ENCODE results near the gene DPPA4.
"Not testable (repeated sequence)": the region's sequence is repeated elsewhere in the genome, so short reads cannot be mapped to it uniquely, and the experiment has no call there.

The DPPA4 gene

DNA sequence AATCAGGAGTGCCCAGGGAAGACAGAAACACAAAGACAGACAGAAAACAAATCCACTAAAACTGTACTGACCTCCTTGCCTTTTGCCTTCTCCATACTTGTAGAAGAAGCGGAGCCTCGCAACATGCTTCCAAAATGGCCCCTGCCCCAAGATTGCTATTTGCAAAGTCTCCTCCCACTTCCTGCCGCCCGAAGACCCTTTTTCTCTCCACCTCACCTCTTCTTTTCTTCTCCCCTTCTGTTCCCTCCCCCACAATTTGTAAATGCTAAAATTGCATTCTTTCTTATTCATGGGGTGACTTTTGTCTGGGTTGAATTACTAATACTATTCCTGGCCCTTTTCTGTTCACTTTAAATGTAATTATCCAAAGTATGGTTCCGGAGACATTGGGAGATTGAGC lies at the start of gene DPPA4:
Gene DPPA4 (minus strand): TSS at position 154 of the 400 bp plus-strand sequence. CDS start 29 bp downstream, at position 125.
- DNase-seq (ENCODE audit: insufficient read length, low spot score) = no peak
- no peak for FAIRE-seq
- no peak for TF ChIP-seq POLR2A (IDR thresholded peaks at IDR 0.05; ENCODE audit: low read depth, low read length)

DNA sequence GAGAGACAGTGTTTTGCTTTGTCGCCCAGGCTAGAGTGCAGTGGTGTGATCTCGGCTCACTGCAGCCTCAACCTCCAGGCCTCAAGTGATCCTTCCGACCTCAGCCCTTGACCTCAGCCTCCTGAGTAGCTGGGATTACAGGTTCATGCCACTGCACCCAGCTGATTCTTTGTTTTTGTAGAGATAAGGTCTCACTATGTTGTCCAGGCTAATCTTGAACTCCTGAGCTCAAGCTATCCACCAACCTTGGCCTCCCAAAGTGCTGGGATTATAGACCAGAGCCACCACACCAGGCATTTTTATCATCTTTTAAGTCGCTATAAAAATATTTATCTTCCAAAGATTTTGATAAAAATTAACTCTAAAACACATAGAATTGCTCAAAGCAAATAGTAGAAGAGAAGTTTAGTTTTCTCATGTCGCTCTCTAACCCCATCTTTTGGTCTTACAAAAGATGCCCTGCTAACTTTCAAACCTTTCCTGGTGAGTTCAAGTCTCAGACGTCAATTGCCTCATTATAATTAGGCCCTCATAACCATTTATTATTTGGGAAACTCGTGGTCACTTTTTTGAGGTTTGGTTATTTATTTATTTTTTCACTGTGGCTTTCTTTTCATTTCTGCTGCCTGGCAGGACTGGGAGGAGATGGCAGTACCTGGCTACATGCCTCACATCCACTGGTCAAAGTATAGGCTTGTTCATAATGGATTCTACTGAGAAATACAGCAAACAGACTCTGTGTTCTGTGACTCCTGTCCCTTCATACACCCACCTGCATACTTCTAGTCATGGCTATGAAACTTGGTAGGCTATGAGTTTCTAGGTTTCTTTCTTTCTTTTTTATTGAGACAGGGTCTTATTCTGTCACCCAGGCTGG lies 48.3 kb upstream of the DPPA4 start:
- FAIRE-seq = no peak
- DNase-seq (ENCODE audit: insufficient read length, low spot score) = no peak
- no peak for TF ChIP-seq POLR2A (IDR thresholded peaks at IDR 0.05; ENCODE audit: low read depth, low read length)

- no peak for TF ChIP-seq POLR2A (IDR thresholded peaks at IDR 0.05; ENCODE audit: low read depth, low read length)
- DNase-seq (ENCODE audit: insufficient read length, low spot score) (no peak), FAIRE-seq (no peak)
Measured at GRCh38 chr3:109384164-109384563, 46.8 kb upstream of the DPPA4 start.

- DNase-seq (ENCODE audit: insufficient read length, low spot score) (no peak), FAIRE-seq (no peak)
- TF ChIP-seq POLR2A (IDR thresholded peaks at IDR 0.05; ENCODE audit: low read depth, low read length) = no peak
Measured at GRCh38 chr3:109382588-109382987, 45.2 kb upstream of the DPPA4 start.

GRCh38 chr3:109375975-109376374 lies 38.6 kb upstream of the DPPA4 start:
- FAIRE-seq (no peak), DNase-seq (ENCODE audit: insufficient read length, low spot score) (no peak)
- no peak for TF ChIP-seq POLR2A (IDR thresholded peaks at IDR 0.05; ENCODE audit: low read depth, low read length)

DNA sequence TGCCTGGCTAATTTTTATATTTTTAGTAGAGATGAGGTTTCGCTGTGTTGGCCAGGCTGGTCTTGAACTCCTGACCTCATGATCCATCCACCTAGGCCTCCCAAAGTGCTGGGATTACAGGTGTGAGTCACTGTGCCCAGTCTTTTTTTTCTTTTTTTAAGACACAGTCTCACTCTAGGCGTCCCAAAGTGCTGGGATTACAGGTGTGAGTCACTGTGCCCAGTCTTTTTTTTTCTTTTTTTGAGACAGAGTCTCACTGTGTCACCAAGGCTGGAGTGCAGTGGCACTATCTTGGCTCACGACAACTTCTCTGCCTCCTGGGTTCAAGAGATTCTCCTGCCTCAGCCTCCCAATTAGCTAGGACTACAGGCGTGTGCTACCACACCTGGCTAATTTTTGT lies 37.1 kb upstream of the DPPA4 start:
- not testable (repeated sequence) for FAIRE-seq; DNase-seq (ENCODE audit: insufficient read length, low spot score)

GRCh38 chr3:109373933-109374332 lies 36.6 kb upstream of the DPPA4 start:
- DNase-seq (ENCODE audit: insufficient read length, low spot score) = no peak
- TF ChIP-seq POLR2A (IDR thresholded peaks at IDR 0.05; ENCODE audit: low read depth, low read length) = no peak
- no peak for FAIRE-seq

DNA sequence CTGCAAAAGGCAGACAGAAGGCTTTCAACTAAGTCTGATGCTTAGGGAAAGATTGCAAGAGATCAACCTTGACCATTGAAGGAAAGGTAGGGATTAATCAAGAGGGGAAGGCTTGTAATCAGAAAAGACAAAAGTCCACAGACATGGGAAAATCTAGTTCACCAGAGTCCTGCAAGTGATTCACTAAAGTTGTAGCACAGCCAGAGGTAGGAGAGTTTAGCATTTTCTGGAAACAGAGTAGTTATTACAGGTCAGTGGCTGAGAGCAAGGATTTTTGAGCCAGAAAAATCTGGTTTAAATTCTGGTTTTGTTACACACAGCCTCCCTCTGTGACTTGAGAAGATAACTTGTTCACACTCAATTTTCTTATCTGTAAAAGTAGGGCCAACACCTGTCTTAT lies 35.3 kb upstream of the DPPA4 start:
- TF ChIP-seq POLR2A (IDR thresholded peaks at IDR 0.05; ENCODE audit: low read depth, low read length) = no peak
- no peak for DNase-seq (ENCODE audit: insufficient read length, low spot score)
- FAIRE-seq = no peak

- no peak for FAIRE-seq
- no peak for DNase-seq (ENCODE audit: insufficient read length, low spot score)
- no peak for TF ChIP-seq POLR2A (IDR thresholded peaks at IDR 0.05; ENCODE audit: low read depth, low read length)
Measured at GRCh38 chr3:109369510-109369909, 32.2 kb upstream of the DPPA4 start.

DNA sequence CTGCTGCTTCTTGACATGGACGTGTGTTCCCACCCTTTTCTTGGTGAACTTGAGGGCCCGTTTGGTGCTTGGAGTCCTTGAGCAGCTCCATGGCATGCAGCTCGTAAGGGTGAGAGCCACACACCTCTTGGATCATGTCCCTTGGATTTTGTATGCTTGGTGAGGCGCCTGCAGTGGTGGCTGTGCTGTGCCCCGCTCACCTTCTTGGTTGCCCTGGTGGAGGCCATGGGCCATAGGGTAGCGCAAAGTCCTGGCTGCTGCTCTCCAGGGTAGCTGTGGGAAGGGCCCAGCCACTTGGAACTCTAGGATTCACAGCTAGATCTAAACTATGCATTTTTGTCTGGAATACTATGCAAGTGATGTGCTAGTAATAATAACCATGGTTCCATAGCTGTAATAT lies 26.7 kb upstream of the DPPA4 start:
- TF ChIP-seq POLR2A (IDR thresholded peaks at IDR 0.05; ENCODE audit: low read depth, low read length) = no peak
- DNase-seq (ENCODE audit: insufficient read length, low spot score) = no peak
- FAIRE-seq = no peak

DNA sequence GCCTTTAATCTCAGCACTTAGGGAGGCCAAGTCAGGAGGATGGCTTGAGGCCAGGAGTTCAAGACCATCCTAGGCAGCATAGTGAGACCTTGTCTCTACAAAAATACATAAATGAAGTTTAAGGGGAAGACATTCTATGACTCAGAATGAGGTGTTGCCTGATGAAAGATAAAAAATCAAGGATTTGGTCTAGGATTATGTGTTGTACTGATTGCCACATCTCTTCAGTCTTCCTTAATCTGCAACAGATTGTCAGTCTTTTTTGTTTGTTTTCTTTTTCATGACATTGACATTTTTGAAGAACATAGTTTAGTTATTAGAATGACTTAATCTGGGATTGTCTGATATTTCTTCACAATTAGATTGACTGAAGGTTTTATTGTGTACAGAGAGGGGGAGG lies 26.3 kb upstream of the DPPA4 start:
- no peak for TF ChIP-seq POLR2A (IDR thresholded peaks at IDR 0.05; ENCODE audit: low read depth, low read length)
- no peak for FAIRE-seq
- DNase-seq (ENCODE audit: insufficient read length, low spot score) = no peak

DNA sequence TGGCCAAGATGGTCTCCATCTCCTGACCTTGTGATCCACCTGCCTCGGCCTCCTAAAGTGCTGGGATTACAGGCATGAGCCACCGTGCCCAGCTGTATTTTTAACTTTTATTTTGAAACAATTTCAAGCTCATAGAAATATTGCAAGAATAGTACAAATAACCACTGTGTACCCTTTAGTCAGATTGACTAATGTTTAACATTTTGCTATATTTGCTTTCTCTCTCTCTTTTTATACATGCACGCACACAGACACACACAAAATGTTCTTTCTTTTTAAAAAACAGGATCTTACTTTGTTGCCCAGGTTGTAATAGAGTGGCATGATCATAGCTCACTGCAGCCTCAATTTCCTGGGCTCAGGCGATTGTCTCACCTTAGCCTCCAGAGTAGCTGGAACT lies 25.5 kb upstream of the DPPA4 start:
- DNase-seq (ENCODE audit: insufficient read length, low spot score) = no peak
- no peak for FAIRE-seq
- no peak for TF ChIP-seq POLR2A (IDR thresholded peaks at IDR 0.05; ENCODE audit: low read depth, low read length)

DNA sequence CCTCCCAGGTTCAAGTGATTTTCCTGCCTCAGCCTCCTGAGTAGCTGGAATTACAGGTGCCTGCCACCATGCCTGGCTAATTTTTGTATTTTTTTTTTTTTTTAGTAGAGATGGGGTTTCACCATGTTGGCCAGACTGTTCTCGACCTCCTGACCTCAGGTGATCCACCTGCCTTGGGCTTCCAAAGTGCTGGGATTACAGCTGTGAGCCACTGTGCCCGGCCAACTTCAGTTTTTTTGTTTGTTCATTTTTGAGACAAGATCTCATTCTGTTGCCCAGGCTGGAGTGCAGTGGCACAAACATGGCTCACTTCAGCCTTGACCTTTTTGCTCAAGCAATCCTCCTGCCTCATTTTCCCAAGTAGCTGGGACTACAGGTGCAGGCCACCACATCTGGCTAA lies 21.5 kb upstream of the DPPA4 start:
- not testable (repeated sequence) for DNase-seq (ENCODE audit: insufficient read length, low spot score); FAIRE-seq

DNA sequence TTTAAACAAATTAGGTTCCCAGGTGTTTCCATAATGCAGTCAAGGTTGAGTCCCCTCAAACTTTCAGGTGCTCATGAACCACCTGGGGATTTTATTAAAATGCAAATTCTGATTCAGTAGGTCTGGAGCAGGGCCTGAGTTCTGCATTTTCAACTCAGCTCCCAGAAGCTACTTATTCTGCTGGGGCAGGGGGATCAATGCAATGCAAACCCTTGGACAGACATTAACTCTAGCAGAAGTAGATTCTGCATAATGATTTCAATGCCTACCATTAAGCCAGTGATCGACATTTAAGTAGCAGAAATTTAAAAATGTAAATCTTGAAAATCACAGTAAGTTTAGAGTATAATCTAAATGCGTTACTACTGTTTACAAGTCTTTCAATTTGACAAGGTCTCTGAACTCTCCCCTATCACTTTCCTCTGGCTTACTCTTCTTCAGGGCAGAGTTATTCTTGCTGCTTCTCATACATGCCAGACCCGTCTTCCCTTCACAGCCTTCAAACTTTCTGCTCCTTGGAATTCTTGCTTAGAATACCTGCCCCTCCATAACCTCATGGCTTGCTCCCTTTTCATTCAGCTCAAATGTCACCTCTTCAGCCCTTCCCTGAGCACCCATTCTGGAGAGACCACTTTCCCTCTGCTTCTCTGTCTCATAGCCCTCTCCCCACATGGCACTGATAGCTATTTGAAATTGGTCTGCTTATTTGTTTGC lies 19.3 kb upstream of the DPPA4 start:
- DNase-seq (ENCODE audit: insufficient read length, low spot score) (no peak), FAIRE-seq (no peak)
- TF ChIP-seq POLR2A (IDR thresholded peaks at IDR 0.05; ENCODE audit: low read depth, low read length) = no peak

All from H54 (cell line).